GM21515 (cell line): ENCODE results near the gene MAD2L1BP.

Experiments used
- ATAC-seq: cut with Tn5 transposase; IDR thresholded peaks from one replicate; pipeline ENCODE4 v1.9.1; 2021; ENCODE audit not compliant: unreplicated experiment

Gene MAD2L1BP

DNA sequence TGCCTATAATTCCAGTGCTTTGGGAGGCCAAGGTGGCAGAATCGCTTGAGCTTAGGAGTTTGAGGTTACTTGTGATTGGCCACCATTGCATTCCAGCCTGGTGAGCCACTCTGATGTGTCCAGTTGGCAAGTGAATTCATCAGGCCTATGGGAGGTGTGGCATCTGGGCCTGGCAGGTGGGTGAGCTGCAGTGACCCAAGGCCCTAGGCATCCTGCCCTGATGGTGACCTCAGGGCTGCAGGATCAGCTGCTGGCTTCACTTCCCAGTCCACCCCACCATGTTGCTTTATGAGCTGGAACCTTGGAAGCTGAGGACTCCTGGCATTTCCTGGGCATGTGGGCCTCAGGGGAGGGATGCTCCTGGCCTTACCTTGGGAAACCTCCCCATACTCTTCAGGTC is 29.7 kb downstream of the MAD2L1BP start:
- no peak for ATAC-seq

- ATAC-seq: no peak
Measured at GRCh38 chr6:43666196-43666920, 30.7 kb downstream of the MAD2L1BP start.

- ATAC-seq: peak; percentile 49
Measured at GRCh38 chr6:43667245-43668150, 31.9 kb downstream of the MAD2L1BP start.

DNA sequence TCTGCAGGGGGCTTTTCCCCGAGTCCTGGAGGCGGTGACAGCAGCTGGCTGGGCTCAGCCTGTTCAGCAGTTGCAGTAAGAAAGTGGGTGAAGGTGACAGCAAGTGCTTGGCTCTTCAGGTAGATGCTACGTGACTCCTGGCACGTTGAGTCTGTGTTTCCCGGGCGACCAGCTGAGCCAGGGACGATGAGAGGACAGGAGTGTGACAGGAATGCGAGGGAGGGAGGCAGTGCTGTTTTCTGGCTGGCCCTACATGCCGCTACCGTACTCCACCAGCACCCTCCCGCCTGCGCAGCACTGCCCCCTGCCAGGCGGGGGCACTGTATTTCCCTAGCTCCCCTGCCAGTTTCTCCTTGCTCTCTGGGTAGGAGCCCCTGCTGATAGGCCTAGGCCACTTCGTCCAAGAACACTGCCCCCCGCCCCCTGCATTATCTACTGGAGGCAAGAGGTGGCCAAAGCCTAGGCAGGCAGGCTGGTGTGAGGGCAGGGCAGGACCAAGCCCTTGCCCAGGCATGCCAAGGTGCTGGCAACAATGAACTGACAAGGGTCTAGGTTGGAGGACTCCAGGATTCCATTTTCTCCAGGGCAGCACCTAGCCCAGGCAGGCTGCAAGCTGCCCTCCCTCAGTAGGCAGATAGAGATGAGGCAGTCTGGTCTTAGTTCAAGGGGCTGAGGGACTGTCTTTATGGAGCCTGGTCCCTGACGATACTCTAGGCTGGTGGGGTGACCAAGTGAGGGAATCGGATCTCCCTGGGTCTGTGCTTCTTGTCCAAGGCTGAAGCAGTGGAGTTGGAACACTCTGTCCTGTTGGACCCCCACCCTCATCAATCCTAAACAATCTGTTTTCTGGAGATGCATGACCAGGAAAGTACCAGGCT is 32.8 kb downstream of the MAD2L1BP start:
- peak; percentile 52 for ATAC-seq

GRCh38 chr6:43669050-43669921 is 33.6 kb downstream of the MAD2L1BP start:
- no peak for ATAC-seq

GRCh38 chr6:43669922-43670622 is 34.4 kb downstream of the MAD2L1BP start:
- ATAC-seq: no peak

DNA sequence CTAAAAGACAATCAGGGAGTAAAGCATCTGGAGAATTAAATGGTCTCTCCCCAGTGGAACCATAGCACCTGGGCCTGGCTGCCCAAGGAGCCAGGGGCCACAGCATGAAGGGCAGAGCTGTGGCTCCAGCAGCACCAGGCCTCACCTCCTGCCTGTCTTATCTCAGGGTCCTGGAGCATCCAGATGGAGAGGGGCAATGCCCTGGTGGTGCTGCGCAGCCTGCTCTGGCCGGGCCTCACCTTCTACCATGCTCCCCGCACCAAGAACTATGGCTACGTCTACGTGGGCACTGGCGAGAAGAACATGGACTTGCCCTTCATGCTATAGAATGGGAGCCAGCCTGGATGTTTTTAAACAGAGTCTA is 35.0 kb downstream of the MAD2L1BP start:
- no peak for ATAC-seq

- ATAC-seq: no peak
Measured at GRCh38 chr6:43671011-43671800, 35.6 kb downstream of the MAD2L1BP start.

DNA sequence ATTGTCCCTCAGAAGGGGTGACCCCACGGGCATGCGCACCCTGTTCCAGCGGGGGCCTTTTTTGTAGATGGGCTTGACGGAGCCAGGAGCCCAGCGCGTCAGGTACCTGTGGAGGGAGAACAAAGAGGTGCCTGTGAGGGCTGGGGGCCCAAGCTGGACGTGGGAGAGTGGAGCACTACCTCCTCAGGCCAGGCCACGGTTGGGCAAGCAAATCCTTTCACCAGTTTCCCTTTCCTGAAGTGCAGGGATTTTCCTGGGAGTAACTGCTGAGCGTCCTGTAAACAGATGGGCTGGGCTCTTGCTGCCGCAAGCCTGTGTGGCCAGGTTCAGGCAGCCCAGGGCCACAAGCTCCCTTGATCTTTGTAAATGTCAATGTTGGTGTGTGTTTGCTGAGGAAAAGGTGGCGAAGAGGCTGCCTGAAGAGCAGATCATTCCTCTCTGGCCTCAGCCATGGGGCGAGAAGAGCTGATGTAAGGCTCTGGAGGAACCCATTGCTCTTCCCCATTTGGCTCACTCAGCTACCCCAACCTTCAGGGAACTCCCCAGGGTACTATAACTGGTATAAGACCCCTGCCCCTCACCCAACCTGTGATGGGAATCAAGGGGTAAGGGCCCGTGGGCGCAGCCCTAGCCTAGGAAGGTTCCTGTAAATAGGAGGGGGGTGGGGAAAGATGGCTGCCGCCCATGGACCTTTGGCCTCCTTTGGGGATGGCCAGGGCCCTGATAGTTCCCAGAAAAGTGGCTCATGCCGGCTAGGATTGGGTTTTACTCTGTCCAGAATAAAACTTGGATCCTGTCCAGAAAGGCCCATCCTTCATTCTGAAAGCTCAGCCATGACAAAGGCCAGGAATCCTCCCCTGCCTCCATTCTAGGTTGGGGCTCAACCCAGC is 36.4 kb downstream of the MAD2L1BP start:
- ATAC-seq: no peak

DNA sequence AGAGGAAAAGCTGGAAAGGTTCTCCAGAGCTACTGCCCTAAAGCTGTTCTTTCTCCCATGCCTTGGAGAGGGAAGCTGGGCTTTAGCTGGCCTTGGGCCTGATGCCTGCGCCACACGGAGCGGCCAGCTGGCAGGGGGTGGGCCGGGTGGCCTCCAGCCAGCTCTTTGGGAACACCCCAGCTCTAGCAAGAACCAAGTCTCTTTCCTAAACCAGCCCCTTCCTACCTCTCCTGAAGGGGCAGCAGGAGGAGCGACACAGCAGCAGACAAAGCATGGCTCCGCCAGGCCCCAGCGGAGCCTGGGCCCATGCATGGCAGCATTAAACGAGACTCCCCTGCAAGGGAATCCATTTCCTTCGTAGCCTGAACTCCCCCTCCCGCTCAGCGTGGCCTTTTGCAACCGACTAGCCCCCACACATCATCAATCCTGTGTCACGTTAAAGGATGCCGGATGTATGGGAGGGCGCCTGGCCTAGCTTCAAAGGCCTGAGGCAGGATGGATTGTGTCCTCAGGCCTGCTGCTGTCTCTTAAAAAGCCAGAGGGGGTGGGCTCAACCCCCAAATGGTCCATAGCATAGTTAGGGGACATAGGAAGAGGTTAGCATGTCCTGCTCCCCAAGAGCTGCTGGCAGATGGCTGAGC is 37.9 kb downstream of the MAD2L1BP start:
- ATAC-seq: no peak

GRCh38 chr6:43674291-43674690 is 38.7 kb downstream of the MAD2L1BP start:
- no peak for ATAC-seq

DNA sequence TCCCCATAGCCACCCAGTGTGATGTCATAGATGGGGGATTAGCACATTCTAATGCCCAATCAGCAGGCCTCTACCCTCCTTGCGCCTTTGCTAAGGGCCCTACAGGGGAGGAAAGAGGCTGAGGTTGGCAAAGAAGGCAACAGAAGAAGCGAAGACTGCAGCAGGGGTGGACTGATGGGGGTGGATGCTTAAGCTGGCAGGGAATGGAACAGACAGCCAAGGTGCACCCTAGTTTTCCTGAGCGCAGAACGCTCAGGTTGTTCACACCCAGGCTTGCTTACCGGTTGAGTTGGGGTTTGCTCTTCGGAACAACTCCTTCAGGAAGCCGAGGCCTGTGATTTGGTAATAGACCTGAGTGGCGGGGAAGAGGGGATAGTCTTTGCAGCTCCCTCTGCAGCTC is 39.3 kb downstream of the MAD2L1BP start:
- no peak for ATAC-seq

DNA sequence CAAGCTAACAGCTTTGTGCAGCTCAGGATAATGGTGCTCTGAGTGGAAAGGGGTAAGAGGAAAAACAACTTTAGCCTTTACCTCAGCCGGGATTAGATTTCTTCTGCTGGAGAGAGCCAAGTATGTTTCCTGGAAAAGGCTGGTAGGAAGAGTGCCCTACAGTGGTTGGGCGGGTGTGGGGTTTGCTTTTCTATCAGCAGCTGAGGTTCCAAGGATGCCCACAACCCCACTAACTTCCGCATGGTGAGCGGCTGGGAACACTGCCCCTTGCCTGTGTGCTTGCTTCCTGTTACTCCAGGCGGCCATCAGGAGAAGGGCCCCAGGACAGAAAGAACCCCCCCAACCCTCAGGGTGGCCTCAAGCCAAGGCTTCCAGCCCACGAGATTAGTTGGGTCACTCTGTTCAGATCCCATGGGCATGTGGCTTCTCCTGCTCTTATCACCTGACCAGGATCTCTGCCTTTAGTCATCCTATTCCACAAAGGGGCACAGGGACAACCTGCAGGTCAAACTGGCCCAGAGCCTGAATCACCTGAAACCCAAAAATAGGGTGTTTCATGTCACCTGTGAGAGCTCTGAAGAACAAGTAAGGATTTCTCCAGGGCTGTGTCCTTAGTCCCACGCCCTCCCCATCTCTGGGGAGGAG is 41.4 kb downstream of the MAD2L1BP start:
- no peak for ATAC-seq

- ATAC-seq: no peak
Measured at GRCh38 chr6:43677759-43678158, 42.1 kb downstream of the MAD2L1BP start.

- no peak for ATAC-seq
Measured at GRCh38 chr6:43678341-43678740, 42.7 kb downstream of the MAD2L1BP start.

GRCh38 chr6:43679057-43679456 is 43.4 kb downstream of the MAD2L1BP start:
- no peak for ATAC-seq
